Myocyte (in vitro differentiated cells): Measurements from ENCODE around the gene CCNF. TPM values are rescaled to one million over a fixed set of nuclear protein-coding genes. Genes with fewer than 3 reads are reported as not detected.

ENCODE experiments used
- DNase-seq: peaks from one replicate; pipeline ENCODE4 v3.0.0-alpha.2; 2012; ENCODE audit warnings: low read depth
- total RNA-seq: library from RNA; depleted of rRNA; stranded (reverse); fragments of >200 nt; gene quantifications from 2 replicates; pipeline ENCODE4 v1.2.3, GENCODE V29; 2014

CCNF gene
- total RNA-seq, 1 donor from 2014 or later, result 3.2 TPM

- DNase-seq, result no peak
These were observed 55.0 kb downstream of the CCNF start for GRCh38 chr16:2483939-2484897.

- no peak for DNase-seq
These were observed 55.8 kb downstream of the CCNF start for GRCh38 chr16:2484898-2485508.

GRCh38 chr16:2485811-2486507 lies 56.7 kb downstream of the CCNF start:
- DNase-seq, result no peak

- no peak for DNase-seq
These were observed 57.6 kb downstream of the CCNF start for GRCh38 chr16:2486645-2487516.

GRCh38 chr16:2487517-2487842 lies 58.2 kb downstream of the CCNF start:
- DNase-seq, result no peak

- DNase-seq, result no peak
These were observed 58.8 kb downstream of the CCNF start for GRCh38 chr16:2487903-2488531.

GRCh38 chr16:2489581-2489980 lies 60.3 kb downstream of the CCNF start:
- no peak for DNase-seq

- DNase-seq, result no peak
These were observed 61.2 kb downstream of the CCNF start for GRCh38 chr16:2490190-2491105.

GRCh38 chr16:2492292-2492691 lies 63.0 kb downstream of the CCNF start:
- no peak for DNase-seq

GRCh38 chr16:2493605-2494004 lies 64.4 kb downstream of the CCNF start:
- no peak for DNase-seq

GRCh38 chr16:2494616-2495015 lies 65.4 kb downstream of the CCNF start:
- DNase-seq, result no peak

- DNase-seq, result no peak
These were observed 65.8 kb downstream of the CCNF start for GRCh38 chr16:2495041-2495440.

DNA sequence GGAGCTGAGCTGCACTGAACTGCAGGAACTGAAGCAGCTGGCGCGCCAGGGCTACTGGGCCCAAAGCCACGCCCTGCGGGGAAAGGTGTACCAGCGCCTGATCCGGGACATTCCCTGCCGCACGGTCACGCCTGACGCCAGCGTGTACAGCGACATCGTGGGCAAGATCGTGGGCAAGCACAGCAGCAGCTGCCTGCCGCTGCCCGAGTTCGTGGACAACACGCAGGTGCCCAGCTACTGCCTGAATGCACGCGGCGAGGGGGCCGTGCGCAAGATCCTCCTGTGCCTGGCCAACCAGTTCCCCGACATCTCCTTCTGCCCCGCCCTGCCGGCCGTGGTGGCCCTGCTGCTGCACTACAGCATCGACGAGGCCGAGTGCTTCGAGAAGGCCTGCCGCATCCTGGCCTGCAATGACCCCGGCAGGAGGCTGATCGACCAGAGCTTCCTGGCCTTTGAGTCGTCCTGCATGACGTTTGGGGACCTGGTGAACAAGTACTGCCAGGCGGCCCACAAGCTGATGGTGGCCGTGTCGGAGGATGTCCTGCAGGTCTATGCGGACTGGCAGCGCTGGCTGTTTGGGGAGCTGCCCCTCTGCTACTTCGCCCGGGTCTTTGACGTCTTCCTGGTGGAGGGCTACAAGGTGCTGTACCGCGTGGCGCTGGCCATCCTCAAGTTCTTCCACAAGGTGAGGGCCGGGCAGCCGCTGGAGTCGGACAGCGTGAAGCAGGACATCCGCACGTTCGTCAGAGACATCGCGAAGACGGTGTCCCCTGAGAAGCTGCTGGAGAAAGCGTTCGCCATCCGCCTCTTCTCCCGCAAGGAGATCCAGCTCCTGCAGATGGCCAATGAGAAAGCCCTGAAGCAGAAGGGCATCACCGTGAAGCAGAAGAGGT lies 67.2 kb downstream of the CCNF start:
- DNase-seq, result no peak

GRCh38 chr16:2497116-2497630 lies 67.9 kb downstream of the CCNF start:
- DNase-seq, result peak; percentile 86

GRCh38 chr16:2497695-2498484 lies 68.6 kb downstream of the CCNF start:
- DNase-seq, result no peak

DNA sequence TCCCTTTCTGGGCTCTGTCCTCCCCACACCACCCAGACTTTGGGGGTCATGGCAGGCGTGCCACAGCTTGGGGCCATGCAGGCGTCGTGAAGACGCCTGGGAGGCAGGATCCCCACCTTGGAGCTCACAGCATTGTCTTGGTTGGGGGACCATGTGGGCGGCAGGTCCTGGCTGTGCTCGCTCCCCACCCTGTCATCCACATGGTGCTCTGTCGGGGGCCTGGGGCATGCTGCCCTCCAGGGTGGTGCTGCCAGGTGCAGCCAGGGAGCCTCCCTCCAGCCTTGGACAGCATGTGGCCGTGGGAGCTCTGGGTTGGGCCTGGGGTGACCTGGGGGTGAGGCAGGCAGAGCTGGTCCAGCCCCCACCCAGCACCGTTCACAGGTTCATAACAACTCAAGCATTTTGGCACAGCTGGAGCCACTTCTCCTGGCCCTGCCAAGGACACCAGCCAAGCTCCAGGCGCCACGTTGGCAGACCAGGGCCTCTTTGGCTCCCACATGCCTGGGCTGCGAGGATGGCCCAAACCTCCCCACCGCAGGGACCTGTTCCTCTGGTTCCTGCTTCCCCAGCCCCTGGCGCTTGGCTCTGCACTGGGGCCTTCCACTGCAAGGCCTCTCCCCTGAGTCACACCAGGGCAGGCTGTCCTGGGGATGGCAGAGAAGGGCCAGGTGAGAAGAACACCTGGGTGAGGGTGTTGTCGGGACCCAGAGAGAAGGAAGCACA lies 69.4 kb downstream of the CCNF start:
- DNase-seq, result no peak

DNA sequence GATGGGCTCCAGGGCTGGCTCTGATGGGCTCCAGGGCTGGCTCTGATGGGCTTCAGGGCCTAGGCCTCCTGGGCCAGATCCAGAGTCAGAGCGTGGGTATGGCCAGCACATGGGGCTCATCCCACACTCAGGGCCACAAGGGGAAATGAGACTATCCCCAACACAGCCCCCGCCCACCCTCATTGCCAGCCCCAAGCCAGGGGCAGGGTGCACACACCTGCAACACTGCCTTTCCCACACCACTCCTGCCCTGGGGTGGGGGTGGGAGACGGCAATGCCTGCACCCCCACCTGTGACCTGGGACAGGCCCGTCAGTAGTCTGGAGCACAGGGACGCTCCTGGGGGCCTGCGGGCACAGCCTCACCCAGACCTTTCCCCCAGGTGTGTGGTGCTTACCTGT lies 70.2 kb downstream of the CCNF start:
- DNase-seq, result no peak
